ENCODE measurements around the gene LRRK1.

DNA sequence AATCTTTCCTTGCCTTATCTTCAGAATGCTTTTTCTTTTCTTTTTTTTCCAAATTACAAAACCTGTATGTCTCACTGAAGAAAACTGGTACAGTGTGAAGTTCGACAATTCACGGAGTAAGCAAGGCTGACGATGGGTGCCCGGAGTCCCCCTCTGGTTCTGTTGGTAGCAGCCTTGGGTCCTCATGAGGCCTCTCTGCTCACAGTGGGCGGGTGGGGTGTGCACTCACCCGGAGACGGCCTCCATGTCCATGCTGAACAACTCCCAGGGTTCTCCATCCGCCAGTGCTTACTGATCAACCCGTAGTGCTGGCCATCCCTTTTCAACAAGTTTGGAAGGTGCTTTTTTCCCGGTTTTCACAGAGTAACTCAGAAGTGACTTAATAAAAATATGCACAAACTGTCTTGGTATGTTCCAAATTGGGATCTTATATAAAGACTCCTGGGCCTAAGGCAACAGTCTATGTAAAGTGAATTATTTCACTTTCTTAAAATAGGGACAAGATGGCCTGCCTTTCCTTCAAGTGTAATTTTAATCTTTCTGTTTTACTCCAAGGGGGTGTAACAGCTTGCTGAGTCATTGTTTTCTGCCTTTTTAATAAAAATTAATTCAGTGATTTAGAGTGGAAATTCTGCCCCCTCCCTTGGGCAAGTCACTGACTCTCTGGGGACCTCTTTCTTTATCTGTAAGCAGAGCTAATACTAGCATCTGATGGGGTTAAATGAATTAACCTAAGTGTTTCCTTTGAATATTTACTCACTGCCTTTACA is 23.7 kb downstream of the LRRK1 start:
- TF ChIP-seq, protein P1, sequence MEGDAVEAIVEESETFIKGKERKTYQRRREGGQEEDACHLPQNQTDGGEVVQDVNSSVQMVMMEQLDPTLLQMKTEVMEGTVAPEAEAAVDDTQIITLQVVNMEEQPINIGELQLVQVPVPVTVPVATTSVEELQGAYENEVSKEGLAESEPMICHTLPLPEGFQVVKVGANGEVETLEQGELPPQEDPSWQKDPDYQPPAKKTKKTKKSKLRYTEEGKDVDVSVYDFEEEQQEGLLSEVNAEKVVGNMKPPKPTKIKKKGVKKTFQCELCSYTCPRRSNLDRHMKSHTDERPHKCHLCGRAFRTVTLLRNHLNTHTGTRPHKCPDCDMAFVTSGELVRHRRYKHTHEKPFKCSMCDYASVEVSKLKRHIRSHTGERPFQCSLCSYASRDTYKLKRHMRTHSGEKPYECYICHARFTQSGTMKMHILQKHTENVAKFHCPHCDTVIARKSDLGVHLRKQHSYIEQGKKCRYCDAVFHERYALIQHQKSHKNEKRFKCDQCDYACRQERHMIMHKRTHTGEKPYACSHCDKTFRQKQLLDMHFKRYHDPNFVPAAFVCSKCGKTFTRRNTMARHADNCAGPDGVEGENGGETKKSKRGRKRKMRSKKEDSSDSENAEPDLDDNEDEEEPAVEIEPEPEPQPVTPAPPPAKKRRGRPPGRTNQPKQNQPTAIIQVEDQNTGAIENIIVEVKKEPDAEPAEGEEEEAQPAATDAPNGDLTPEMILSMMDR (IDR thresholded peaks at IDR 0.05; ENCODE audit: low read length): no peak
- no peak for TF ChIP-seq EZH2 (IDR thresholded peaks at IDR 0.05; ENCODE audit: borderline replicate concordance, low read length)
